NOMO-1 treated with dmso at 0.1 percent for 144 hours (cell line): ENCODE measurements around the gene TIGD7.
A peak's percentile ranks its signal among the peaks of the same experiment; 100 is the strongest.

Experiments
- DNase-seq: peaks from one replicate; lab custom pipeline; 2025; ENCODE audit not compliant: unreplicated experiment; lab: John Stamatoyannopoulos, UW

Gene TIGD7, protein sequence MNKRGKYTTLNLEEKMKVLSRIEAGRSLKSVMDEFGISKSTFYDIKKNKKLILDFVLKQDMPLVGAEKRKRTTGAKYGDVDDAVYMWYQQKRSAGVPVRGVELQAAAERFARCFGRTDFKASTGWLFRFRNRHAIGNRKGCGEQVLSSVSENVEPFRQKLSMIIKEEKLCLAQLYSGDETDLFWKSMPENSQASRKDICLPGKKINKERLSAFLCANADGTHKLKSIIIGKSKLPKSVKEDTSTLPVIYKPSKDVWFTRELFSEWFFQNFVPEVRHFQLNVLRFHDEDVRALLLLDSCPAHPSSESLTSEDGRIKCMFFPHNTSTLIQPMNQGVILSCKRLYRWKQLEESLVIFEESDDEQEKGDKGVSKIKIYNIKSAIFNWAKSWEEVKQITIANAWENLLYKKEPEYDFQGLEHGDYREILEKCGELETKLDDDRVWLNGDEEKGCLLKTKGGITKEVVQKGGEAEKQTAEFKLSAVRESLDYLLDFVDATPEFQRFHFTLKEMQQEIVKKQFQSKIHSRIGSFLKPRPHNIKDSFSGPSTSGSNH

DNA sequence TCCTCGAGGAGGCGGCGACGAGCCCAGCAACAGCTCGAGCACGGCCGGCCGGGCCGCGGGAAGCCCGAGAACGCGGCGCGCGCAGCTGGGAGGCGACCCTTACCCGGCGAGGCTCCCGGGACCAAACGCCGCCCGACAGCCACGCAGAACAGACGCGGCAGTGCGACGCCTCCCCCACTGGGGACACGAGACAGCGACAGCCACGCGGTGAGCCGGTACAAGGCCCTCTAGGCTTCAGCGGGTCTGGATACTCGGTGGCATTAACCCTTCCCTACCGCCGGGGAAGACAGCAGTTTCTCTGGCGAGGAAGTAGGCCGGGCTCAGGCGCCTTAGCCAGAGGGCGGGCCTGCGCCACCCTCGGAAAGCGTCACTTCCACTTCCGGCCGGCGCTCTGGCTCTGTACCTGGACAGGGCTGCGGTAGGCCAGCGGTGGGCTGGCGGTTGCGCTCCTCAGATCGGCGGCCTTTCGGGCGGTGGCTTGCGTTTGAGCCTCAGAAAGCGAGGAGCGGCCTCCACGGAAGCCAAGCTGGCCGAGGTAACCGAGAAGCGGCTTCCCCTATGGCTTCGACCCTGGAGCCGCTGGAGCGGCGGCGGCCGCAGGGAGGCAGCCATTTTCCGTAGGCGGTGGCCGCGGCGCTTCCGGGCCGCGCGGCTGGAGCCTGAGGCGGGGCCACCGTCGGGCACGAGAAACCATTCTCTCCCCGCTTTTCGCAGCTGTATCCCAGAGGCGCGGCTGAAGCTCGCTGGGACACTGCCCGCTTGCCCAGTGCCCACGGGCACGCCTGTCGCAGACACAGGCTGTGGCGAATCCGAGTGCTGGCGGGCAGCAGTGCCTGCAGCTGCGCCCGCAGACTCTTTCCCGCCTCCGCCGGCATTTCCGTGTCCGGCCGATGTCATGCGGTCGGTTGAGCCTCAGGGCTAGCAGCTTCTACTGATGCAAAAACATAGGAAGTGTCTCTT, at the start of gene TIGD7, which contains the start of gene ZNF75A:
TSS of gene TIGD7 (minus strand) at position 322 of the 960 bp plus-strand sequence. CDS start 4,816 bp downstream, outside the sequence.
TSS of gene ZNF75A (plus strand) at position 389 of the 960 bp plus-strand sequence. CDS start 2,932 bp downstream, outside the sequence.
- peak; percentile 94 for DNase-seq

DNA sequence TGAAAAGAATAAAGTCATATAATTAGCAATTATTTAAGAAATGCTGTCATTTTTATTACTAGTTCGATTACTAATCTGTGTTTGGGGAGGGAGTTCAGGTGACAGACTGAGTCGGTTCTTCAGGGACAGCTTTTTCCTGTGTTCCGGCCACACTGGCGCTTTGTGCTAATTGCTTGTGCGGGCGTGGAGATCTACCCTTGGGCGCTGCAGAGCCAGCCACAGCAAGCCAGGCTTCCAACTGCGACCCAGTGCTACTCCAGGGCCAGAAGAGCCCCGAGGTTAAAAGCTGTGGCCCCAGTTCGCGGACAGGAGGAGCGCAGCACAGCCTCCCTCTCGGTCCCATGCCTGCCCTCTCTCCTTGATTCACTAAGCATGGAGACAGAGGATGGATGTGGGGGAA, 43.9 kb upstream of the TIGD7 start:
- no peak for DNase-seq

DNA sequence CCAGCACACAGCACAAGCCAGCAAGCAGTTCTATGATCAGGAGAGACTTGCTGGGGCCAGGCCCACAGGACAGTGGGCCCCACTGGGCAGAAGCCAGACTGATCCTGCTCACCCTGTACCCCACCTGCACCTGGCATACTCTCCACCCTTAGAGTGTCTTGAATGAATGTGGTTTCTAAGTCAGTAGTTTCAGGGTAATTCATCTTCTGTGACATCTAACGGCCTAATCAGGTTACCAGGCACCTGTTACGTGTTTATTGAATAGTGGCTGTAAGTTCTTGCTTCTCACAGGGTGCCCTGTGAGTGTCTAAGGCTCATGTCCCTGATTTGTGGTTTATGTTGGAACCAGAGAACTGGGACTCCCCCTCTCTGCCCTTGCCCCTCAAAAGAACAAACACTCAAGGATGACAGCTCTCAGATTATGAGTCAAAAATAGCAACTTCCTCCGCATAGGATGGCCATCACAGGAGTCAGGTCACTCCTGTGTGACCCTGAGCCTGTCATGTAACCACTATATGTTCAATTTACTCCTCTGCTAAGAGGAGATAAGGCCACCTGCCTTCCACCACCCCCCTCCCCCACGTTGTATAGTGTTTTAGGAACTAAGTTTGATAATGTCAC, 43.4 kb upstream of the TIGD7 start:
- no peak for DNase-seq

DNA sequence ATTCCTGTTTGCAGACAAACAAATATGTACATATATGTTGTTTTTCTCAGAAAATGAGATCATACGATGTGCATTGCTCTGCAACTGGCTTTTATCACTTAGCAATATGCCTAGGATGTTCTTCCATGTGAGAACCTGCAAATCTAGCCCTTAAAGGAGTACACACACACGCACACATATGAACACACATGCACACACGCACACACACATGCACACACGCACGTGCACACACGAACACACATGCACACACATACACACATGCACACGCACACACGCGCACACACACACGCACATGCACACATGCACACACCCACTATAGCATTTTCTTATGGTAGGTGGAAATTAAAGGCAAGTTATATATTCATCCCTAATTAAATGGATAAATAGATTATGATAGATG, 42.4 kb upstream of the TIGD7 start:
- no peak for DNase-seq

DNA sequence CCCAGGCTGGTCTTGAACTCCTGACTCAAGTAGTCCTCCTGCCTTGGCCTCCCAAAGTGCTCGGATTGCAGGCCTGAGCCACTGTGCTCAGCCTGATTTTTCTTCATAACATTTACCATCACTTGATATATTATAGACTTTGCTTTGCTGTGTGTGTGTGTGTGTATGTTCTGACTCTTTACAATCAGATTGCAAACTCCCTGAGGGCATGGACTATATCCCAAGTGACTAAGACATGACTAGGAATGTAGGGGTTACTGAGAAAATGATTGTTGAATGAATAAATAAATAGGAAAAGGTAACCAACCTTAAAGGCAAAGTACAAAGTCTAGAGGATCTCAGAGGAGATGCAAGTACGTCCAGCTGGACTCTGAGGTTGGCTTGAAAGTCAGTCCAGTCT, 40.8 kb upstream of the TIGD7 start:
- DNase-seq = no peak

DNA sequence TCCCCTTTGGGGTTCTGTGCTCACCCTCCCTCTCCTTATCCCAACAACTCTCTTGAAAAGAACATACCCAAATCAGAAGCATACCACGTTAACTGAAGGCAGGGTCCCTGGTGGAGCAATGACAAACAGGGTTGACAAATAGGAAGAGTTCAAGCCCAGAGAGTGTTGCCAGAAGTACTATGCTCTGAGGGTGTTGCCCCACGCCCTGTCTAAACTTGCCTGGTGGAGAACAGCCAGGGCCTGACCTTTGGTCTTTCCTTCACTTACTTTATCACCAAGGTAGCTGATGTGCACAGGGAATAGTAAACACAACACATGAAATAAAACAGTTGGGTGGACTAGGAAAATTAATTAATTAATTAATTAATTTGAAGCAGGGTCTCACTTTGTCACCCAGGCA, 23.4 kb upstream of the TIGD7 start:
- no peak for DNase-seq

DNA sequence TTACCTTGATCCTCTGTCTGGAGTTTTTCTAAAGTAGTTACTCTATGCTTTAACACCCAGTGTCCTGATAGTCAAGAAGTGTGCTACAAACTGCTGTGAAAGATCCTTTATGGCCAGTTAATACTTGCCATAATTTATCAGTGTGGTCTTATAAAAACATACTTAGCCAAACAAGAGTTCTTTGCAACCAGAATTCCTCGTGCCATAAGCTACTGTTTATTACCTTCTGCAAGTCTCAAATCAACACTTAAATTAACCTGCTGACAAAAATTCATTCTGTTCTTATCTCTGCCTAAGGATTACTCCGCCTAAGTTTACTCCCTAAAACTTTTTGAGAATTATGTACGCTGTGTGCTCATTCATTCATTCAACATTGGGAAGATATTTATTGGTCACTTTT, 22.9 kb upstream of the TIGD7 start:
- no peak for DNase-seq

DNA sequence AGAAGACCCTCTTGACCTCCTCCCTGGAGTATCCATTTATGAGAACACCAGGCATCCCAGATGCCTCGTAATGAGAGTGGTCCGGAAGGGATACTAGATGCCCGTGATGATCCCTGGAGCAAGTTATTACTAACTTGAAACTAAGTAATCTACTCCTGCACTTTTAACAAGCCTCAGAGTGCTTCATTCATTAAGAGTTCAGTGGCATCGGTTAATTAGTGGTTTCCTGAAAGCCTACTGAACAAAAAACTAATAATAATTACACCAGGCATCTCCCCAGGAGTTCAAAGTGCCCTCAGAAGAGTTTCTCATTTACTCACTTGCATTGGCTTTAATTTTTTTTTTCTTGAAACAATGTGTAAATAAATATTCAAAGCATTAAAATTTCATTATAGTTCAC, 22.3 kb upstream of the TIGD7 start:
- DNase-seq = no peak

DNA sequence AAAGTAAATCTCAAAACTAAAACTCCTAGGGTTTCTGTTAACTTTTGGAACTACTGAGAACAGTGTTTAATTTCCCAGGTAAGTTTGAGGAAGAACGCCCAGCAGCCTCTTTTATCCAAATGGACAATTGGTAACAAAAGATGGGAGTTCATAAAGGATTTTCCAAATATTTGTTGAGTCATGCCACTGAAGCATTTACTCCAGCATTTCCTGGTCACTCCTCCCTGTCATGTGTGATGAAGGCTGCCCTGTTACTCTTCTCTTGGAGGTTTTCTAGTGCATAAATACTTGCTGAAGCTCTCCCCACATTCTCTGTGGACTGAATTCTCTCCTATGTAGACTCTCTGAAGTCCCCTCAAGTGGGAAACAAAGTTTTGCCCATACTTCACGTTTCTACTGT, 16.6 kb upstream of the TIGD7 start:
- DNase-seq = no peak

DNA sequence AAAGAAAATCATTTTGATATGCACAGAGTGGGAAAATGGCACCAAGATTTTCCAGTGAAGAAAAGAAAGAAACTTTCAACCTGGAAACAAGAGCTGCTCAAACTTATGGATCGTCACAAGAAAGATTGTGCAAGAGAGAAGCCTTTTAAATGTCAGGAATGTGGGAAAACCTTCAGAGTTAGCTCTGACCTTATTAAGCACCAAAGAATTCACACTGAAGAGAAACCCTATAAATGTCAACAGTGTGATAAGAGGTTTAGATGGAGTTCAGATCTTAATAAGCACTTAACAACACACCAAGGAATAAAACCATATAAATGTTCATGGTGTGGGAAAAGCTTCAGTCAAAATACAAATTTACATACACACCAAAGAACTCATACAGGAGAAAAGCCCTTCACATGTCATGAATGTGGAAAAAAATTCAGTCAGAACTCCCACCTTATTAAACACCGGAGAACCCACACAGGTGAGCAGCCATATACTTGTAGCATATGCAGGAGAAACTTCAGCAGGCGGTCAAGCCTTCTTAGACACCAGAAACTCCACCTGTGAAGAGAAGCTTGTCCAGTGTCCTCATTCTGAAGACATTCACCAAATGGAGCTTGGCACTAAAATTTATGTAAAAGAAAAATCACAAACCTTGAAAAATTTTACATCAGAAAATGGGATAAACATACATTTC, 12.2 kb upstream of the TIGD7 start:
- no peak for DNase-seq

DNA sequence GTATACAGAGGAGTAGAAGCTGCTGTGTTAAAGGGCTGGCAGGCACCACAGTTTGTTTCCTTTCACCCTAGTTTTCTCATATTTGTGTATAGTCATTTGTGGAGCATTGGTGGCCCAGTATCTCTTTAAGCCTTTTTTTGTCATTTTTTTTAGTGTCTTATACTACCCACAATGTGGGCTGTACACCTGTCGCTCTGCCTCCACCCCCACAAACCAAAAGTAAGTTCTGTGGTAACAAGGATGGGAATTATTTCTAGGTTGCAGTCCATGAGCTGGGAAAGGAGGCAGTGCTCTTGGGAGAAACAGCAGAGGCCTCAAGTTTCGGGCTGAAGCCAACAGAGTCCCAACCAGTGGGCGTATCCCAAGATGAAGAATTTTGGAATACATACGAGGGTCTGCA, 6.3 kb upstream of the TIGD7 start:
- DNase-seq = no peak

DNA sequence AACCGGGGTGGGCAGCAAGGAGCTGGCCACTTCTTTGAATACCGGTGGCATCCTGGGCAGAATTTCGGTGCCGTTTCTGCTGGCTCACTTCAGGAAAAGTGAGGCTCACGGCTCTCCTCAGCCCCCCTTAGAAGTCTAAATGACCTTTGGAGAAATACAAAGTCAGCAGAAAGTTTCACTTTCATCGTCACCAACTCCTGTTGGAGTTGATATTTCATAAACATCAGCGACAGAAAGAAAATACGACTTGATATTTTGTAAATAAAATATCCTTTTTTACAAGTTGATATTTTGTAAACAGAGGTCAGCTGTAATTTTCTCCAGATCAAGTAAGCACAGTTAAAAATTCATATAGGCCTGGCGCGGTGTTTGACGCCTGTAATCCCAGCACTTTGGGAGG, 848 bp upstream of the TIGD7 start:
- no peak for DNase-seq

DNA sequence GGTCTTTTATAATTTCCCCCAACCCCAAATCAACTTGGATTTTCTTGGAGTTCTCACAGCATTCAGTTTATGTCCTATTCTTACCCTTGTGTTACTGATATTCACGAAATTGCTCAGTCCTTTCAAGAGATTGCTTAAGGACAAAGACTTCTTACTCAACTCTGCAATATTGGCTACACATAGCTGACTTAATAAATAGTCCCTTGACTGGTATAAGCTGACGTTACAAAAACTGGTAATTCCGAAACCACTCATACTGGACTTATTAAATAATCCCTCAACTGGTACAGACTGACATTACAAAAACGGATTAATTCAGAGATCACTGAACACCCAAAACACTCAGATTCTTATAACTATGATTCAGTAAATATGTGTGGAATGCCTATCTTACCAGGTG, 860 bp downstream of the TIGD7 start:
- DNase-seq = no peak

DNA sequence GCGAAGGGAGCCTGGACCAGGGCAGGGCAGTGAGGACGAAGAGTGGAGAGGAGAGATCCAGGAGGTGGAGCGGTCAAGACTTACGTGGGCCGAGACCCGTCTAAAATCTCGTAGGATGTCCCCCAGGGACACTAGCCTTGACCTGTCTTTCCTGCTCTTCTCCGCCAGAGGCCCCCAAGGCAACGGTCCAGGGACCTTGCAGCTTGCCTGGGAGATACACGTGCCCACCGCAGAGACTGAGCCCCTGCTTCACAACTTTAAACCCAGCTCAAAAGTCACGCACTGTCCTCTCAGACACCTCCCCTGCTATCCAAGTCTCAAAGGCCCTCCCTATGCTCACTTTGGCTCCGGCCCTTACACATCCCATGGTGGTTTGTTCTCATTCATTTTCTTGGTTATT, 9.4 kb downstream of the TIGD7 start:
- no peak for DNase-seq

DNA sequence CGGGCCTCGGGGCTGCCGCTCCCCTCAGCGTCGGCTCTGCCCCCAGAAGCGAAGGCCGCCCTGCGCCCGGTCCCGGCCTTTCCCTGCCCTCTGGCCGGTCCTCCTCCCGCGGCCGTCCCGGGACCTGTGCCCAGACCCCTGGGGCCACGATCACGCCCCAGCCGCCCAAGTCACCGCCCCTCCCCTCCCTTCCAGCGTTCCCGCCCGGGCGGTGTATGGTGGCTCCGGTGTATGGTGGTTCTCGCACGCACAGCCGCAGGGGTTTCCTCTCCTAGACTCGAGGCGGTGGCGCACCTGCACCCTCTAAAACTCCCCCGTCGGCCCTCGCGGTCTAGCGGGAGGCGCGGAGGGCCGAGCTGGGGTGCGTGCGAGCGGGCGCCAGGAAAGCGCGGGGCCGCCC, 10.0 kb downstream of the TIGD7 start:
- no peak for DNase-seq

DNA sequence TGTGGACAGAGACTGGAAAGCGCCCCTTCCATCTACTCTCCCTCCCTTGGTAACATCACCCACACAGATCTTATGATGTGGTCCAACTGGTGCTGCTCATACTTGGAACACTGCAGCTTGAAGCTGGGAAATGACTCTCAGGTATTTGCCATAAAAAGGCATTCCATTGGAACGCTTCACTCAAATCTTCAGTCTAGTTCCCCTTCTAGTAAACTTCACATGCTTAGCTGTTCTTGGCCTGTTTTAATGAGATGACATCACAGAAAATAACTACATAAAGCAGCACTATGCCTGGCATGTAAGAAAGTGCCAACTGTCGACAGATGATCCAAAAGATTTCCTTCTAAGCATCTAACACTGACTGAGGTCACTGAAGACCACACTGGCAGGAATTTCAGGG, 12.6 kb downstream of the TIGD7 start:
- DNase-seq = no peak

DNA sequence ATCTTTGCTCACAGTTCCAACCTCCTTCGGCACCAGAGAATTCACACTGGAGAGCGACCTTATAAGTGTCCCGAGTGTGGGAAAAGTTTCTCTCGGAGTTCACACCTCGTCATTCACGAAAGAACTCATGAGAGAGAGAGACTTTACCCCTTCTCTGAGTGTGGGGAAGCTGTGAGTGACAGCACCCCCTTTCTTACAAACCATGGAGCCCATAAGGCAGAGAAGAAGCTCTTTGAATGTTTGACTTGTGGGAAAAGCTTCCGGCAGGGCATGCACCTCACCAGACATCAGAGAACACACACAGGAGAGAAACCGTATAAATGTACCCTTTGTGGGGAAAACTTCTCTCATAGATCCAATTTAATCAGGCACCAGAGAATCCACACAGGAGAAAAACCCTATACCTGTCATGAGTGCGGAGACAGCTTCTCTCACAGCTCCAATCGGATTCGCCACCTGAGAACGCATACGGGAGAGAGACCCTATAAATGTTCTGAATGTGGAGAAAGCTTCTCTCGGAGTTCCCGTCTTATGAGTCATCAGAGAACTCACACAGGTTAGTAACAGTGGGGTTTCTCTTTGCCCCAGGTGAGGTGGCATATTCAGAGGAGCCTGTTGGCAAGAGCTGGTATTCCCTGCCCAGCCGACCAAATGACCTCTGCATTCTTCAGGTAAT, 15.1 kb downstream of the TIGD7 start:
- DNase-seq = no peak

DNA sequence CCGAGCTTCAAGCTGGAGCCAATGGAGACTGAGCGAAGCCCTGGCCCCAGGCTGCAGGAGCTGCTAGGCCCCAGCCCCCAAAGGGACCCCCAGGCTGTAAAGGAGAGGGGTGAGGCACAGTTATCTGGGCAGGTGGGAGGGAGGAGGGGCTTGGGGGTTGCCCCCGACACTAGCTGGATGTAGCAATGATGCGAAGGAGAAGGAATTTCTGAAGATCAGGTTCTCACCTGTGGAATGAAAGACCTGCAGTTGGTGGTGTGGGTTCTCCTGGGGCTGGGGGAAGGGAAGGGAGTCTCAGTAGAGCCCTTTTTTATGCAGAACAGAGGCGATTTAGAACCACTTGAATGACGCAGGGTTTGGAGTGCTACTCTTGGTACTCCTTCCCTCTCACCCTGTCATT, 20.1 kb downstream of the TIGD7 start:
- no peak for DNase-seq

DNA sequence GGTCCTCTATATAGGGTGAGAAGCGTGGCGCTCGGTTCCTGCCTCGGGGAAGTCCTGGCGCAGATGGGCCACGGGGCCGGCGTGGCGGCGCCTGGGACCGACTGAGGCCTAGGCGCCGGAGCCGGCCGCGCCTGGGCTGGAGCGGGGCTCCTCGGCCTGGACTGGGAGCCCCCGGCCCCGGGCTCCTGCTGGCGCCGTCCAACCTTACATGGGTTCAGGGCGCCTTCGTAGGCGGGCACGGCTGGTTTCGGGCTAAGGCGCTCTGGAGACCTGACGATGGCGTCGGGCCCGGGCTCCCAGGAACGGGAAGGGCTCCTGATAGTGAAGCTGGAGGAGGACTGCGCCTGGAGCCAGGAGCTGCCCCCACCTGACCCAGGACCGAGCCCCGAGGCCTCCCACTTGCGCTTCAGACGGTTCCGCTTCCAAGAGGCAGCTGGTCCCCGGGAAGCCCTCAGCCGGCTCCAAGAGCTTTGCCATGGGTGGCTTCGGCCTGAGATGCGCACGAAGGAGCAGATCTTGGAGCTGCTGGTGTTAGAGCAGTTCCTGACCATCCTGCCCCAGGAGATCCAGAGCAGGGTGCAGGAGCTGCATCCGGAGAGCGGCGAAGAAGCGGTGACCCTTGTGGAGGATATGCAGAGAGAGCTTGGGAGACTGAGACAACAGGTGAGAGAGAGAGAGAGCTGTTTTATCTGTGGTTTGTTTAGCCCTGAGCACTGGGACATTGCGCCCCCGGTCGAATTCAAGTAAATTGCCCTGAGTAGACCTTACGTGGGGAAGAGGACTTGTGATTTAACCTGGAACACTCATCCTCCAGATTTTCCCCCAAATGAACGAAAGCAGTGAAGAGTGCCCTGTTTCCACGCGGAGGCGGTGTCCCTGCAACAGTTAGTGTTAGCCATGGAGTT, 21.4 kb downstream of the TIGD7 start:
- DNase-seq = no peak
